ENCODE results near the gene SLC7A6OS.

GRCh38 chr16:68345351-68345810 is 34.6 kb upstream of the SLC7A6OS start:
- TF ChIP-seq CTCF (optimal IDR thresholded peaks at IDR 0.05 in 1 of 3, IDR thresholded peaks at IDR 0.05 in 1 of 3, conservative IDR thresholded peaks at IDR 0.05 in 1 of 3; ENCODE audit: extremely low read depth in 1 of 3, insufficient read depth in 2 of 3, low read length in 3 of 3) (no peak), EZH2 (IDR thresholded peaks at IDR 0.05; ENCODE audit: low read length) (no peak)
